Bronchial epithelial cell (primary cell): ENCODE measurements around the gene GUCY2C. TPM values are rescaled to one million over a fixed set of nuclear protein-coding genes. Genes with fewer than 3 reads are reported as not detected.

Experiments
- DNase-seq: peaks from one replicate; pipeline ENCODE4 v3.0.0-alpha.2; 2010; ENCODE audit warnings: low read depth
- FAIRE-seq: peaks from 2 replicates; lab custom pipeline; 2011; peaks lifted over from hg19 to GRCh38; lab: Jason Lieb, UNC
- H3K27me3 ChIP-seq: 2 replicates; pipeline ENCODE4 v1.5.1; 2011; ENCODE audit warnings: low read length; ENCODE audit not compliant: control insufficient read depth, insufficient read depth
- H3K36me3 ChIP-seq: 2 replicates; pipeline ENCODE4 v1.5.1; 2011; ENCODE audit warnings: low read length; ENCODE audit not compliant: control insufficient read depth, insufficient read depth
- H3K4me3 ChIP-seq: 2 replicates; pipeline ENCODE4 v1.5.1; 2011; ENCODE audit warnings: mild to moderate bottlenecking, low read depth, low read length, control low read depth
- total RNA-seq: library from RNA; depleted of rRNA; stranded (reverse); fragments of >200 nt; gene quantifications from 2 replicates; pipeline ENCODE4 v1.2.1, GENCODE V29; 2014
- TF ChIP-seq, protein P1 (sequence below): IDR thresholded peaks from 2 replicates; pipeline ENCODE4 v1.5.1; 2011; ENCODE audit warnings: mild to moderate bottlenecking, moderate library complexity, low read length, control low read depth, inconsistent platforms; ENCODE audit not compliant: insufficient read depth, severe bottlenecking

GUCY2C gene
- total RNA-seq, 1 donor from 2014 or later = not detected

DNA sequence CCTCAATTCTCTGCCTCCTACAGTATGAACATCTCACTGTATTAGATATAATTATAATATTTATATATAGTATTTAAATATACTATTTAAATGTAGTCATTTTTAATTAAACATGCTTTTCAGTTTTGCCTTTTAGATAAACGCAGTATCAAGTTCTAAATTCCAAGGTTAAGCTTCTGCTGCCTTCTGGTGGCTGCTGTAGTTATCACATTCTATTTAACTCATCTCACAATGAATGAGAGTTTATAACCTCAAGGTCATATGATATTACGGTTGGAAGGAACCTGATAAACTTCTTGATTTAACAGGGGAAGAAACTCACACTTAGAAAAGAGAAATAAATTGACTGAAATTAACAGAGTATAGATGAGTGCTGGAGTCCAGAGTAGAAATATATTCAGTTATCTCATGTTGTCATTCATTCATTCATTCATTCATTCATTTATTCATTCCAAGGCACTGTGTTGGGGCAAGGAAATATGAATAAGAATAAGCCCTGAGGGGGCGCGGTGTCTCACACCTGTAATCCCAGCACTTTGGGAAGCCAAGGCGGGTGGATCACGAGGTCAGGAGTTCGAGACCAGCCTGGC is 31.9 kb downstream of the GUCY2C start:
- TF ChIP-seq, protein P1, sequence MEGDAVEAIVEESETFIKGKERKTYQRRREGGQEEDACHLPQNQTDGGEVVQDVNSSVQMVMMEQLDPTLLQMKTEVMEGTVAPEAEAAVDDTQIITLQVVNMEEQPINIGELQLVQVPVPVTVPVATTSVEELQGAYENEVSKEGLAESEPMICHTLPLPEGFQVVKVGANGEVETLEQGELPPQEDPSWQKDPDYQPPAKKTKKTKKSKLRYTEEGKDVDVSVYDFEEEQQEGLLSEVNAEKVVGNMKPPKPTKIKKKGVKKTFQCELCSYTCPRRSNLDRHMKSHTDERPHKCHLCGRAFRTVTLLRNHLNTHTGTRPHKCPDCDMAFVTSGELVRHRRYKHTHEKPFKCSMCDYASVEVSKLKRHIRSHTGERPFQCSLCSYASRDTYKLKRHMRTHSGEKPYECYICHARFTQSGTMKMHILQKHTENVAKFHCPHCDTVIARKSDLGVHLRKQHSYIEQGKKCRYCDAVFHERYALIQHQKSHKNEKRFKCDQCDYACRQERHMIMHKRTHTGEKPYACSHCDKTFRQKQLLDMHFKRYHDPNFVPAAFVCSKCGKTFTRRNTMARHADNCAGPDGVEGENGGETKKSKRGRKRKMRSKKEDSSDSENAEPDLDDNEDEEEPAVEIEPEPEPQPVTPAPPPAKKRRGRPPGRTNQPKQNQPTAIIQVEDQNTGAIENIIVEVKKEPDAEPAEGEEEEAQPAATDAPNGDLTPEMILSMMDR = peak; percentile 36
- FAIRE-seq (no peak), DNase-seq (peak; percentile 42)
- Histone ChIP-seq H3K27me3 (no peaks in the 10 kb centered on the region), H3K4me3 (no peak overlapping the region), H3K36me3 (no peaks in the 10 kb centered on the region)

GRCh38 chr12:14663002-14663401 is 33.4 kb downstream of the GUCY2C start:
- H3K36me3 ChIP-seq = no peaks in the 10 kb centered on the region
- TF ChIP-seq, protein P1 = no peak
- no peak overlapping the region for H3K4me3 ChIP-seq
- no peaks in the 10 kb centered on the region for H3K27me3 ChIP-seq
- no peak for FAIRE-seq
- DNase-seq = no peak

- H3K27me3 ChIP-seq = no peaks in the 10 kb centered on the region
- FAIRE-seq = no peak
- H3K36me3 ChIP-seq = no peaks in the 10 kb centered on the region
- H3K4me3 ChIP-seq = no peak overlapping the region
- TF ChIP-seq, protein P1 = no peak
- DNase-seq = no peak
These were observed 39.6 kb downstream of the GUCY2C start for GRCh38 chr12:14656846-14657245.

DNA sequence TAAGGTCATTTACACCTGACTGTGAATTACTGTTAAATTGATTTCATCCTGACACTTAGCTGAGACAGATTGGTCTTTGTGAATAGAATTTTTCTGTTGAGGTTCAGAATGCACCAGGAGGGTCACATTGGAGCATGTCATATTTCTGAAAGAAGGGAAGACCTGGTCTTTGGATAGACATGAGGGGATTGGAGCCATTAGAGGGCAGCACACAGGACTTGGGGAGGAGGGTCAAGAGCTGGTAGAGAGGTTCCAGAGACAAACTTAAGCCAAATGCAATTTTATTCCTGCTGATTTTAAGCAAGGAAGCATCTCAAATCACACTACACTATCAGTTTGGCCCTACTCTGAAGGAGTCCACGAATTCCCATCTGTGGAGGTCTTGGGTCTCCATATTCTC is 41.1 kb downstream of the GUCY2C start:
- FAIRE-seq (no peak), DNase-seq (no peak)
- TF ChIP-seq, protein P1 = no peak
- Histone ChIP-seq H3K4me3 (no peak overlapping the region), H3K27me3 (no peaks in the 10 kb centered on the region), H3K36me3 (no peaks in the 10 kb centered on the region)

DNA sequence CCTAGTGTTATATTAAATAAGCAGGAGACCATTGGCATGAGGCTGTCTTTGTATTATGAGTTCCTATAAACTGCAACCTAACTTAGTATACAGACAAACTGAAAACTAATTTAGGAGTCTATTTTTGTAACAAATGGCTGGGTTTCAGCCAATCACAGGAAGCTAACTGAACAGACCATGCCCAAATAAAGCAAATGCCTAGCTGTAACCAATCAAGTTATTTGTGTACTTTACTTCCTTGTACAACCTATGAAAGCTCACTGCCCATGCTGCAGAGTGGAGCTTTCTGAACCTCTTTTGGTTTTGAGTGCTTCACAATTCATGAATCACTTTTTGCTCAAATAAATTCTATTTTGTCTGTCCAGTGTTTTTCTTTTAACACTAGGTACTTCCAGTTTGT is 41.6 kb downstream of the GUCY2C start:
- DNase-seq = no peak
- Histone ChIP-seq H3K27me3 (no peaks in the 10 kb centered on the region), H3K36me3 (no peaks in the 10 kb centered on the region), H3K4me3 (no peak overlapping the region)
- TF ChIP-seq, protein P1 = no peak
- FAIRE-seq = no peak

- Histone ChIP-seq H3K27me3 (no peaks in the 10 kb centered on the region), H3K4me3 (no peak overlapping the region), H3K36me3 (no peaks in the 10 kb centered on the region)
- FAIRE-seq (no peak), DNase-seq (no peak)
- TF ChIP-seq, protein P1 = no peak
These were observed 42.0 kb downstream of the GUCY2C start for GRCh38 chr12:14654416-14654815.
